ENCODE data around the gene CACNA1F. TPM values are rescaled to one million over a fixed set of nuclear protein-coding genes. Genes with fewer than 3 reads are reported as not detected.

CACNA1F gene
- polyA plus RNA-seq, 3 donors, result 0.73 TPM; not detected in 2

GRCh38 chrX:49221868-49222267, 11.3 kb downstream of the CACNA1F start:
- Histone ChIP-seq H3K4me1 (ENCODE audit: control insufficient read depth in 1 of 2, insufficient read depth in 2 of 2, low read length in 2 of 2) (peaks cover 4 to 7% of the 10 kb centered on the region in 2 donors), H3K9me3 (replicated peaks in 1 of 2; ENCODE audit: control insufficient read depth in 1 of 2, insufficient read depth in 1 of 2, low read length in 2 of 2) (no peaks in the 10 kb centered on the region), H3K36me3 (replicated peaks in 1 of 2; ENCODE audit: control insufficient read depth in 1 of 2, insufficient read depth in 2 of 2, low read length in 2 of 2) (no peaks in the 10 kb centered on the region), H2AFZ (ENCODE audit: insufficient read depth, low read depth, low read length, poor library complexity, severe bottlenecking) (no peak overlapping the region), H3K9ac (ENCODE audit: insufficient read depth, low read length, poor library complexity, severe bottlenecking) (no peak overlapping the region), H4K20me1 (ENCODE audit: insufficient read depth, low read length) (no peaks in the 10 kb centered on the region), H3K27me3 (ENCODE audit: control insufficient read depth in 2 of 2, insufficient read depth in 2 of 2, low read length in 2 of 2) (no peaks in the 10 kb centered on the region), H3K27ac (ENCODE audit: low read depth in 1 of 2, low read length in 2 of 2) (no peak overlapping the region), H3K79me2 (ENCODE audit: insufficient read depth, low read length) (no peaks in the 10 kb centered on the region), H3K4me2 (replicated peaks; ENCODE audit: extremely low read depth, low read length, poor library complexity, severe bottlenecking) (no peak overlapping the region), H3K4me3 (replicated peaks in 1 of 3; ENCODE audit: low read depth in 2 of 3, low read length in 3 of 3) (no peak overlapping the region)
- Mint-ChIP-seq H3K4me1 (peaks cover 9% of the 10 kb centered on the region), H3K4me3 (no peak overlapping the region), H3K9me3 (peaks cover 0 to 10% (median 0%) of the 10 kb centered on the region in 7 donors), H3K27ac (peak overlapping the region in 1 of 7 donors; percentile 27), H3K36me3 (no peaks in the 10 kb centered on the region), H3K27me3 (ENCODE audit: low read depth in 3 of 3) (peaks cover 10 to 24% (median 14%) of the 10 kb centered on the region in 3 donors)
- no peak for DNase-seq
- intact Hi-C loops (cut with micrococcal nuclease), result no loop called here
- TF ChIP-seq CTCF (IDR thresholded peaks at IDR 0.05), result no peak
- WGBS (ENCODE audit: insufficient coverage), result no CpG with 5 or more reads among the region's 2 CpGs

- H3K36me3 ChIP-seq (replicated peaks in 1 of 2; ENCODE audit: control insufficient read depth in 1 of 2, insufficient read depth in 2 of 2, low read length in 2 of 2), result no peaks in the 10 kb centered on the region
Observed at GRCh38 chrX:49220100-49220499, 13.0 kb downstream of the CACNA1F start.

More at GRCh38 chrX:49220100-49220499, 13.0 kb downstream of the CACNA1F start:
- Histone ChIP-seq H3K27me3 (ENCODE audit: control insufficient read depth in 2 of 2, insufficient read depth in 2 of 2, low read length in 2 of 2) (no peaks in the 10 kb centered on the region), H3K9me3 (replicated peaks in 1 of 2; ENCODE audit: control insufficient read depth in 1 of 2, insufficient read depth in 1 of 2, low read length in 2 of 2) (no peaks in the 10 kb centered on the region), H4K20me1 (ENCODE audit: insufficient read depth, low read length) (no peaks in the 10 kb centered on the region), H3K4me2 (replicated peaks; ENCODE audit: extremely low read depth, low read length, poor library complexity, severe bottlenecking) (no peak overlapping the region), H3K9ac (ENCODE audit: insufficient read depth, low read length, poor library complexity, severe bottlenecking) (no peak overlapping the region), H3K4me1 (ENCODE audit: control insufficient read depth in 1 of 2, insufficient read depth in 2 of 2, low read length in 2 of 2) (peaks cover 4 to 7% of the 10 kb centered on the region in 2 donors), H3K27ac (ENCODE audit: low read depth in 1 of 2, low read length in 2 of 2) (no peak overlapping the region), H3K79me2 (ENCODE audit: insufficient read depth, low read length) (no peaks in the 10 kb centered on the region), H2AFZ (ENCODE audit: insufficient read depth, low read depth, low read length, poor library complexity, severe bottlenecking) (no peak overlapping the region), H3K4me3 (replicated peaks in 1 of 3; ENCODE audit: low read depth in 2 of 3, low read length in 3 of 3) (no peak overlapping the region)
- DNase-seq, result no peak
- Mint-ChIP-seq H3K27me3 (ENCODE audit: low read depth in 3 of 3) (peaks cover 10 to 19% (median 11%) of the 10 kb centered on the region in 3 donors), H3K27ac (peak overlapping the region in 1 of 7 donors; percentile 38), H3K36me3 (no peaks in the 10 kb centered on the region), H3K9me3 (peaks cover 0 to 4% (median 0%) of the 10 kb centered on the region in 7 donors), H3K4me3 (no peak overlapping the region), H3K4me1 (peaks cover 9% of the 10 kb centered on the region)
- intact Hi-C loops (cut with micrococcal nuclease), result no loop called here
- TF ChIP-seq CTCF (IDR thresholded peaks at IDR 0.05), result no peak
